Lower leg skin (tissue), 3 donors: ENCODE results near the gene STATH.

Experiments used
- CTCF ChIP-seq, 3 donors: fragments of 450-650 bp; IDR thresholded peaks; one replicate each; pipeline ENCODE4 v1.5.1; 2016; ENCODE audit warnings: antibody characterized with exemption in 3 of 3, mild to moderate bottlenecking in 3 of 3, moderate library complexity in 2 of 3
- POLR2A ChIP-seq, 2 donors: fragments of 450-650 bp; IDR thresholded peaks; one replicate each; pipeline ENCODE4 v1.6.1; 2016 to 2017; ENCODE audit warnings: antibody characterized with exemption in 2 of 2, mild to moderate bottlenecking in 1 of 2, moderate library complexity in 1 of 2

- TF ChIP-seq CTCF (IDR thresholded peaks at IDR 0.05) (no peak), POLR2A (IDR thresholded peaks at IDR 0.05) (no peak)
Measured at GRCh38 chr4:70000711-70001110, 4.9 kb downstream of the STATH start.
